Glomerular visceral epithelial cell (primary cell): ENCODE measurements around the gene HIF1AN.
"Not testable (repeated sequence)": the region's sequence is repeated elsewhere in the genome, so short reads cannot be mapped to it uniquely, and the experiment has no call there.

Experiments
- DNase-seq: peaks from one replicate; pipeline ENCODE4 v3.0.0-alpha.2; 2016; ENCODE audit errors: extremely low spot score

HIF1AN gene

DNA sequence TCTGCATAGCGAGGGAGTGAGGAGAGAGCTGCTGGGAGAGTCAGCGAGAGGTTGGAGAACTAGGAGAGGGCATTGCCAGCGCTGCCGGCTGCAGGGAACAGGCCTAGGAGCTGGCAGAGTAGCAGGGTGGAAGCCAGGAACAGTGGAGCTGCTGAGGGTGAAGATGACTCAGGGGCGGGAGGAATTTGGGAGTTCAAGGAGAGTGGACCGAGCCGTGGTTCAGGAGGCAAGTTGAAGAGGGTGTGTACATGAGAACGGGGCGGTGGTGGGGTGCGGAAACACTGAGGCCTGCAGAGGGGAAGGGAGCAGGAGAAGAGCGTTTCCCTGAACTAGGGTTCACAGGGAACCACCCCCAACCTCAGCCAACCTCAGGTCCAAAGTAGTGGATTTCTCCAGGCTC lies 31.5 kb downstream of the HIF1AN start:
- no peak for DNase-seq

GRCh38 chr10:100567826-100568225 lies 32.1 kb downstream of the HIF1AN start:
- no peak for DNase-seq

- no peak for DNase-seq
Measured at GRCh38 chr10:100568912-100569311, 33.2 kb downstream of the HIF1AN start.

DNA sequence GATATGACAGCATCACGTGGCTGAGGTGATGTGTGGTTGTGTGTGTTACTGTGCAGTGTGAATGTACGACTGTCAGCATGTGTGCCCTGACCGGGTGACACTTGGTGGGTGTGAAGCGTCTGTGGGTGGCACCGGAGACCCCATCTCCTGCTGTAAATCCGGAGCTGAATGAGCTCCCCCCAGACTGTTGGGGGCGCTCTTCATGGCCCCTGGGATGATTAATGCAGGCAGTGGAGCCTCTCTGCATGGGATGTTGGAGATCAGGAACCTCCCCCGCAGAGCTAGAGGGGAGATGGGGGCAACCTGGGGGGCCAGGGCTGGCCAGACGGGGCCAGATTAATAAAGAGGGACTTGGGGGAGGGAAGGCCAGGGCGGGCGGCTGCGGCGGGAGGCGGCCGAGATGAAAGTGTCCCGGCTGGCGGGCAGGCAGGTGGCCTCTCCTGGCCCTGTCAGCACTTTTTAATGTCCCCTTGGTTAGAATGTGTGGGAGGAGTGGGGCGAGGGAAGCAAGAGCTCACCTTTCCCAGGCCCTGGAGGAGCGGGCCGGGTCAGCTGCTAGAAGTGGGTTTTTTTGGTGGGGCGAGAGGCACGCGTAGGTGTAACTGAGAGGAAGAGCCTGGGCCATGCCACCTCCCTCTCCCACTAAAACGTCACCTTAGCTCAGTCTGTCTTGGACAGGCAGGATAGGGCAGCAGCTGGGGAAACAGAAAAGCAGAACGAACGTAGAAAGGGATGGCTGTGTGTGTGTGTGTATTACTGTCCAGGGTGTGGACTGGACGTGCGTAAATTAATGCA lies 34.1 kb downstream of the HIF1AN start:
- no peak for DNase-seq

- DNase-seq: no peak
Measured at GRCh38 chr10:100570506-100570905, 34.8 kb downstream of the HIF1AN start.

DNA sequence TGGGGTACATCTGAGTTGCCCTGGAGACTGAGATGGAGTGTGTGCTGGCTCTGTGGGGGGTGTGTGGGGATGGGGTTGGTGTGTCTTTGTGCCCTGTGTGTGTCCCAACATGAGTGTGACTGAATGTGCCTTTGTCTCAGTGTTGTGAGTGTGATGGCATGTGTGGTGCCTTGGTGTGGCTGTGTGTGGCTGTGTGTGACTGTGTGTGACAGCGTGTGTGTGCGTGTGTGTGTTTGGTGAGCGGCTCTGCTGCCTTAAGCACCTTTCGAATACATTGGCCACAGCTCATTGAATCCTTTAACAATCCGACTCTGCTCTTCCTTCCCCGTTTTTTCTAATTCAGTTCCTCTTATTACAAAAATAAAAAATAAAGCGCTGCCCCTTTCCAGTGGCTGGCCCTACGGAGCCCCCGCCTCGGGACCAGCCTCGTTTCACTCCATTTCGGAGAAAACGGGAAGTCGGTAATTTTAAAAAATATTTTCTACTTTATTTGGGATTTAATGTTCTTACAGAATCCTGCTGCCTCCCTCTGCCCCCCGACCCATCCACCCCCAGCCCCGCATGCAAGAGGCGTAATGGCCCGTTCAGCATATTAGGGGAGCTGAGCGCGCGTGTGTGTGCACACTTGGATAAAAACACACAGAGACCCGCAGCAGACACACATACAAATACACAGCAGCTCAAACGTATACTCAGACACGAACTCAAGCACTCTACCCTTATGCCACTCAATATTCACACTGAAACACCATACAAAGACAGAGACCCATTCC lies 35.5 kb downstream of the HIF1AN start:
- no peak for DNase-seq

DNA sequence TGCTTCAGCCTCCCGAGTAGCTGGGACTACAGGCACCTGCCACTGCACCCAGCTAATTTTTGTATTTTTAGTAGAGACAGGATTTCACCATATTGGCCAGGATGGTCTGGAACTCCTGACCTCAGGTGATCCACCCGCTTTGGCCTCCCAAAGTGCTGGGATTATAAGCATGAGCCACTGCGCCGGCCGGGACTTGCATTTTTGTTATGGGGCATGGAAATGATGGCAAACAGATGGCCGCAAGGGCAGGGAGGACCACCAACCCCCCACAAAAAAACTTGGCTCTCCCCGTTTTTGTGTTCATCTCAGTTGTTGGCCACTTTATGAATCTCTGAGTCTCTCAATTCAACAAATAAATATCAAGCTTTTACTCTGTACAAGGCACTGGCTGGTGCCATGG lies 39.4 kb downstream of the HIF1AN start:
- not testable (repeated sequence) for DNase-seq

GRCh38 chr10:100575585-100576281 lies 40.0 kb downstream of the HIF1AN start:
- DNase-seq: no peak

GRCh38 chr10:100576282-100576635 lies 40.5 kb downstream of the HIF1AN start:
- DNase-seq: no peak

GRCh38 chr10:100579261-100580090 lies 43.7 kb downstream of the HIF1AN start:
- no peak for DNase-seq

- no peak for DNase-seq
Measured at GRCh38 chr10:100586959-100587358, 51.2 kb downstream of the HIF1AN start.

- DNase-seq: no peak
Measured at GRCh38 chr10:100598166-100598565, 62.4 kb downstream of the HIF1AN start.

DNA sequence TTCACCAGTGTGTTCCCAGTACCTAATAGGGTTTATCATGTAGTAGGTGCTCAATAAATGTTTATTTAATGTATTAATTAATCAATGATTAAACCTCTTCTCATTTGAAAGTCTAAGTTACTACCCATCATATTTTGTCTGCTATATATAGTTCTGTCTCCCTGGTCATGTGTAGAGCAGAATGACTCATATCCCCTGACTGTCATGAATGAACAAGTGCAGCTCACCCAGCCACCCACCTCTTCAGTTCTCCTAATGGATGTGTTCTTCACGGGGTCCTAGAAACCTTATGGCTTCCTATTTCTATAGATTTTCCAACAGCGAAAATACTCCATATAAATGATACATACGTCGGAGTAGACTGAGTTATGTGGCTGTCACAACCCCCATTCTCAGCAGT lies 64.5 kb downstream of the HIF1AN start:
- DNase-seq: no peak

GRCh38 chr10:100607439-100607838 lies 71.7 kb downstream of the HIF1AN start:
- DNase-seq: no peak
